Activated naive CD8-positive, alpha-beta T cell treated with anti-CD3 and anti-CD28 coated beads, Interleukin-2, amount 50 U/mL, for 16 hours (primary cell): ENCODE measurements around the gene FOXP1.
"Not testable (repeated sequence)": the region's sequence is repeated elsewhere in the genome, so short reads cannot be mapped to it uniquely, and the experiment has no call there.

Experiments used
- DNase-seq: peaks from one replicate; pipeline ENCODE4 v3.0.0-alpha.2; 2020; ENCODE audit warnings: low read depth, low spot score

The FOXP1 gene

GRCh38 chr3:71041371-71041770, 542.2 kb downstream of the FOXP1 start:
- DNase-seq, result no peak

GRCh38 chr3:71039332-71039731, 544.2 kb downstream of the FOXP1 start:
- no peak for DNase-seq

GRCh38 chr3:71037775-71038174, 545.8 kb downstream of the FOXP1 start:
- no peak for DNase-seq

GRCh38 chr3:71035886-71036285, 547.6 kb downstream of the FOXP1 start:
- DNase-seq, result no peak

GRCh38 chr3:71035314-71035713, 548.2 kb downstream of the FOXP1 start:
- no peak for DNase-seq

- DNase-seq, result no peak
These were observed 549.8 kb downstream of the FOXP1 start for GRCh38 chr3:71033681-71034220.

GRCh38 chr3:71031914-71032521, 551.5 kb downstream of the FOXP1 start:
- no peak for DNase-seq

GRCh38 chr3:71031181-71031580, 552.3 kb downstream of the FOXP1 start:
- DNase-seq, result no peak

- no peak for DNase-seq
These were observed 552.8 kb downstream of the FOXP1 start for GRCh38 chr3:71030748-71031147.

- DNase-seq, result no peak
These were observed 553.8 kb downstream of the FOXP1 start for GRCh38 chr3:71029770-71030169.

- no peak for DNase-seq
These were observed 554.7 kb downstream of the FOXP1 start for GRCh38 chr3:71028802-71029201.

GRCh38 chr3:71028184-71028583, 555.3 kb downstream of the FOXP1 start:
- no peak for DNase-seq

GRCh38 chr3:71026634-71027578, 556.6 kb downstream of the FOXP1 start:
- no peak for DNase-seq

GRCh38 chr3:71025516-71025915, 558.0 kb downstream of the FOXP1 start:
- DNase-seq, result no peak

- no peak for DNase-seq
These were observed 558.5 kb downstream of the FOXP1 start for GRCh38 chr3:71025010-71025409.

- DNase-seq, result no peak
These were observed 560.8 kb downstream of the FOXP1 start for GRCh38 chr3:71022551-71023335.

GRCh38 chr3:71018799-71019198, 564.7 kb downstream of the FOXP1 start:
- no peak for DNase-seq

GRCh38 chr3:71016178-71016845, 567.2 kb downstream of the FOXP1 start:
- no peak for DNase-seq

GRCh38 chr3:71014616-71015015, 568.9 kb downstream of the FOXP1 start:
- DNase-seq, result not testable (repeated sequence)

GRCh38 chr3:71012971-71013370, 570.6 kb downstream of the FOXP1 start:
- DNase-seq, result no peak

- DNase-seq, result no peak
These were observed 571.8 kb downstream of the FOXP1 start for GRCh38 chr3:71011565-71012287.
